Stimulated activated naive B cell treated with anti-CD40 and anti-IgM and Interleukin-4, amounts not matched to agents 10 μg/mL and 1 μg/mL and 100 μg/mL, for 72 hours (primary cell): ENCODE results near the gene BAZ2B.

ENCODE experiments used
- ATAC-seq, 2 donors: fragments of 150-1000 bp; cut with Tn5 transposase; replicated peaks; 2 replicates each; pipeline ENCODE4 v1.10.0; 2021; ENCODE audit warnings: moderate library complexity in 1 of 2
- DNase-seq: peaks from one replicate; pipeline ENCODE4 v3.0.0; 2021
- H3K27ac Mint-ChIP-seq: one replicate; pipeline ENCODE4 v1.8.0; 2022; ENCODE audit warnings: mild to moderate bottlenecking, mixed read lengths
- H3K27me3 Mint-ChIP-seq, 2 donors: one replicate each; pipeline ENCODE4 v1.8.0; 2022; ENCODE audit warnings: mixed read lengths in 2 of 2
- H3K36me3 Mint-ChIP-seq, 2 donors: one replicate each; pipeline ENCODE4 v1.8.0; 2022; ENCODE audit warnings: mixed read lengths in 2 of 2, mild to moderate bottlenecking in 1 of 2
- H3K4me1 Mint-ChIP-seq, 2 donors: one replicate each; pipeline ENCODE4 v1.8.0; 2022; ENCODE audit warnings: mixed read lengths in 2 of 2, mild to moderate bottlenecking in 1 of 2
- H3K4me3 Mint-ChIP-seq, 2 donors: one replicate each; pipeline ENCODE4 v1.8.0; 2022; ENCODE audit warnings: mild to moderate bottlenecking in 2 of 2, mixed read lengths in 2 of 2, moderate library complexity in 1 of 2
- H3K9me3 Mint-ChIP-seq, 2 donors: one replicate each; pipeline ENCODE4 v1.8.0; 2022; ENCODE audit warnings: mixed read lengths in 2 of 2, mild to moderate bottlenecking in 1 of 2

Gene BAZ2B

GRCh38 chr2:159461076-159461475 lies 155.3 kb downstream of the BAZ2B start:
- Mint-ChIP-seq H3K9me3 (no peaks in the 10 kb centered on the region), H3K4me1 (peaks cover 7 to 8% of the 10 kb centered on the region in 2 donors), H3K4me3 (no peak overlapping the region), H3K27me3 (no peaks in the 10 kb centered on the region), H3K36me3 (peaks cover 3 to 13% of the 10 kb centered on the region in 2 donors), H3K27ac (no peak overlapping the region)
- ATAC-seq (no peak), DNase-seq (no peak)

- Mint-ChIP-seq H3K27me3 (no peaks in the 10 kb centered on the region), H3K4me3 (no peak overlapping the region), H3K27ac (no peak overlapping the region), H3K4me1 (peaks cover 7 to 9% of the 10 kb centered on the region in 2 donors), H3K9me3 (no peaks in the 10 kb centered on the region), H3K36me3 (peaks cover 3 to 12% of the 10 kb centered on the region in 2 donors)
- DNase-seq (no peak), ATAC-seq (no peak)
Measured at GRCh38 chr2:159460227-159460626, 156.1 kb downstream of the BAZ2B start.

- Mint-ChIP-seq H3K27ac (no peak overlapping the region), H3K36me3 (peaks cover 2 to 8% of the 10 kb centered on the region in 2 donors), H3K27me3 (no peaks in the 10 kb centered on the region), H3K9me3 (no peaks in the 10 kb centered on the region), H3K4me3 (no peak overlapping the region), H3K4me1 (peaks cover 7 to 9% of the 10 kb centered on the region in 2 donors)
- ATAC-seq (no peak), DNase-seq (no peak)
Measured at GRCh38 chr2:159459279-159459678, 157.1 kb downstream of the BAZ2B start.

- H3K9me3 Mint-ChIP-seq = no peaks in the 10 kb centered on the region
- peak overlapping the region; percentile 14 for H3K27ac Mint-ChIP-seq
- no peak for ATAC-seq
- no peaks in the 10 kb centered on the region for H3K27me3 Mint-ChIP-seq
- no peak for DNase-seq
- no peaks in the 10 kb centered on the region for H3K36me3 Mint-ChIP-seq
- no peak overlapping the region for H3K4me3 Mint-ChIP-seq
- peaks cover 7 to 8% of the 10 kb centered on the region in 2 donors for H3K4me1 Mint-ChIP-seq
Measured at GRCh38 chr2:159457589-159457988, 158.8 kb downstream of the BAZ2B start.

GRCh38 chr2:159456500-159457426 lies 159.6 kb downstream of the BAZ2B start:
- H3K36me3 Mint-ChIP-seq = no peaks in the 10 kb centered on the region
- no peak for DNase-seq
- H3K27ac Mint-ChIP-seq = no peak overlapping the region
- H3K27me3 Mint-ChIP-seq = no peaks in the 10 kb centered on the region
- H3K4me3 Mint-ChIP-seq = peak overlapping the region in 1 of 2 donors; percentile 19
- H3K4me1 Mint-ChIP-seq = peaks cover 7 to 8% of the 10 kb centered on the region in 2 donors
- peak; percentile 78 to 93 for ATAC-seq
- H3K9me3 Mint-ChIP-seq = no peaks in the 10 kb centered on the region

- Mint-ChIP-seq H3K9me3 (no peaks in the 10 kb centered on the region), H3K4me1 (peaks cover 7 to 8% of the 10 kb centered on the region in 2 donors), H3K4me3 (no peak overlapping the region), H3K27me3 (no peaks in the 10 kb centered on the region), H3K27ac (no peak overlapping the region), H3K36me3 (no peaks in the 10 kb centered on the region)
- DNase-seq (no peak), ATAC-seq (peak; percentile 27 to 52)
Measured at GRCh38 chr2:159455330-159455918, 160.9 kb downstream of the BAZ2B start.

GRCh38 chr2:159454185-159454584 lies 162.2 kb downstream of the BAZ2B start:
- ATAC-seq = no peak
- H3K9me3 Mint-ChIP-seq = no peaks in the 10 kb centered on the region

GRCh38 chr2:159450180-159450579 lies 166.2 kb downstream of the BAZ2B start:
- Mint-ChIP-seq H3K27ac (peak overlapping the region; percentile 81), H3K4me3 (no peak overlapping the region), H3K36me3 (peaks cover 11 to 17% of the 10 kb centered on the region in 2 donors), H3K27me3 (no peaks in the 10 kb centered on the region), H3K4me1 (no peaks in the 10 kb centered on the region), H3K9me3 (no peaks in the 10 kb centered on the region)
- no peak for ATAC-seq
- no peak for DNase-seq

More at GRCh38 chr2:159454185-159454584, 162.2 kb downstream of the BAZ2B start:
- Mint-ChIP-seq H3K4me1 (peaks cover 7 to 8% of the 10 kb centered on the region in 2 donors), H3K36me3 (peaks cover 0 to 1% of the 10 kb centered on the region in 2 donors), H3K4me3 (no peak overlapping the region), H3K27ac (no peak overlapping the region), H3K27me3 (no peaks in the 10 kb centered on the region)
- no peak for DNase-seq

- H3K27me3 Mint-ChIP-seq = no peaks in the 10 kb centered on the region
- no peaks in the 10 kb centered on the region for H3K9me3 Mint-ChIP-seq
- no peak for ATAC-seq
- H3K27ac Mint-ChIP-seq = no peak overlapping the region
- H3K4me1 Mint-ChIP-seq = no peaks in the 10 kb centered on the region
- no peak overlapping the region for H3K4me3 Mint-ChIP-seq
- peaks cover 15 to 23% of the 10 kb centered on the region in 2 donors for H3K36me3 Mint-ChIP-seq
- no peak for DNase-seq
Measured at GRCh38 chr2:159449504-159450124, 166.7 kb downstream of the BAZ2B start.

- Mint-ChIP-seq H3K36me3 (peaks cover 32 to 38% of the 10 kb centered on the region in 2 donors), H3K9me3 (no peaks in the 10 kb centered on the region), H3K27ac (no peak overlapping the region), H3K27me3 (no peaks in the 10 kb centered on the region), H3K4me3 (no peak overlapping the region), H3K4me1 (no peaks in the 10 kb centered on the region)
- ATAC-seq (no peak), DNase-seq (no peak)
Measured at GRCh38 chr2:159446817-159447216, 169.5 kb downstream of the BAZ2B start.

- Mint-ChIP-seq H3K27me3 (no peaks in the 10 kb centered on the region), H3K9me3 (no peaks in the 10 kb centered on the region), H3K4me3 (no peak overlapping the region), H3K36me3 (peaks cover 32 to 38% of the 10 kb centered on the region in 2 donors), H3K4me1 (no peaks in the 10 kb centered on the region), H3K27ac (no peak overlapping the region)
- no peak for DNase-seq
- ATAC-seq = no peak
Measured at GRCh38 chr2:159446201-159446600, 170.1 kb downstream of the BAZ2B start.

- H3K27ac Mint-ChIP-seq = no peak overlapping the region
Measured at GRCh38 chr2:159445307-159445706, 171.0 kb downstream of the BAZ2B start.

GRCh38 chr2:159444754-159445153 lies 171.6 kb downstream of the BAZ2B start:
- ATAC-seq = no peak

More at GRCh38 chr2:159445307-159445706, 171.0 kb downstream of the BAZ2B start:
- no peaks in the 10 kb centered on the region for H3K27me3 Mint-ChIP-seq
- ATAC-seq (peak; percentile 41 to 65), DNase-seq (no peak)
- no peaks in the 10 kb centered on the region for H3K9me3 Mint-ChIP-seq
- no peaks in the 10 kb centered on the region for H3K4me1 Mint-ChIP-seq
- H3K36me3 Mint-ChIP-seq = peaks cover 37 to 43% of the 10 kb centered on the region in 2 donors
- no peak overlapping the region for H3K4me3 Mint-ChIP-seq

GRCh38 chr2:159442159-159442852 lies 174.0 kb downstream of the BAZ2B start:
- H3K9me3 Mint-ChIP-seq = no peaks in the 10 kb centered on the region
- no peak overlapping the region for H3K27ac Mint-ChIP-seq
- no peaks in the 10 kb centered on the region for H3K4me1 Mint-ChIP-seq
- H3K4me3 Mint-ChIP-seq = no peak overlapping the region
- DNase-seq = no peak
- no peaks in the 10 kb centered on the region for H3K27me3 Mint-ChIP-seq
- H3K36me3 Mint-ChIP-seq = peaks cover 41 to 56% of the 10 kb centered on the region in 2 donors
- no peak for ATAC-seq

More at GRCh38 chr2:159444754-159445153, 171.6 kb downstream of the BAZ2B start:
- no peak for DNase-seq
- H3K4me3 Mint-ChIP-seq = no peak overlapping the region
- no peaks in the 10 kb centered on the region for H3K27me3 Mint-ChIP-seq
- H3K36me3 Mint-ChIP-seq = peaks cover 36 to 44% of the 10 kb centered on the region in 2 donors
- H3K9me3 Mint-ChIP-seq = no peaks in the 10 kb centered on the region
- no peaks in the 10 kb centered on the region for H3K4me1 Mint-ChIP-seq
- no peak overlapping the region for H3K27ac Mint-ChIP-seq
